Kidney tubule cell (primary cell): ENCODE data around the gene EXOC4.
"Not testable (repeated sequence)": the region's sequence is repeated elsewhere in the genome, so short reads cannot be mapped to it uniquely, and the experiment has no call there.

Experiments
- DNase-seq: peaks from one replicate; pipeline ENCODE4 v3.0.0-alpha.2; 2018; ENCODE audit warnings: low spot score

EXOC4 gene

DNA sequence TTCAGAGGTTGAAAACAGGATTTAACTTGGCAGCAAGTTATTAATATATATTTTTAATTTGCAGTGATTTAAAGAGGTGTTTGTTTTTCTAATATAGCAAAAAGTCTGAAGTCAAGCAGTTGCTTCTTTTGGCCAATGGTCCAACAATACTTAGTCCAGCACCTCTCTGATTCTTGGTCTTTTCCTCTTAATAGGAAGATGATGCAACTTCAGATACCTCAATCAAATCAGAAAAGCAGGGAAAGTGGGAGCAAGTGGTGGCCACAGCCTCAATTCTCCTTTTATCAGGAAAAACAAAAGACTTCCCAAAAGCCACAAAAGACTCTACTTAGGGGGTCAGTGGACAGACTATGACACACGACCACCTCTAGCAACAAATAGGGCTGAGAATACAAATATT, 740.7 kb downstream of the EXOC4 start:
- DNase-seq = no peak

DNA sequence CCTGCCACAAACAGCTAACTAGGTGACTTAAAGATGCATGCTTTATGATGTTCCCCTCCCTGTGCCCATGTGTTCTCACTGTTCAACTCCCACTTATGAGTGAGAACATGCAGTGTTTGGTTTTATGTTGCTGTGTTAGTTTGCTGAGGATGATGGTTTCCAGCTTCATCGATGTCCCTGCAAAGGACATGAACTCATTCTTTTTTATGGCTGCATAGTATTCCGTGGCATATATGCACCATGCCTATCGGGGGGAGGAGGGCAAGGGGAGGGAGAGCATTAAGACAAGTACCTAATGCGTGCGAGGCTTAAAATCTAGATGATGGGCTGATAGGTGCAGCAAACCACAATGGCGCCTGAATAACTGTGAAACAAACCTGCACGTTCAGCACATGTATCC, 741.2 kb downstream of the EXOC4 start:
- not testable (repeated sequence) for DNase-seq

DNA sequence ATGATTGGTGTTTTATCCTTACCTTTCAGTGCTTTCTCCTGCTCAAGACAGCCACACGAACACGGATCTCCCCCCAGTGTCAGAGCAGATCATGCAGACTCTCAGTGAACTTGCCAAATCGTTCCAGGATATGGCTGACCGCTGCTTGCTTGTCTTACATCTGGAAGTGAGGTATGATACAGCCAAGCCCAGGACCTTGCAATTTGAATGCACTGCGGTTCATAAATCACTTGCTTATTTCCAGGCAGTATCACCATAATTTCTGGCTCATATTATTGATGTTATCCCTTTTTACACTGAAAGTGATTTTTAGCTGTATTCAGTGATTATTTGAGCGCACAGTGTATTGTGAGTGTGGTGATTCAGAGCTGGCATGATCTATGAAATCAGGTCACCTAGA, 744.6 kb downstream of the EXOC4 start:
- no peak for DNase-seq

DNA sequence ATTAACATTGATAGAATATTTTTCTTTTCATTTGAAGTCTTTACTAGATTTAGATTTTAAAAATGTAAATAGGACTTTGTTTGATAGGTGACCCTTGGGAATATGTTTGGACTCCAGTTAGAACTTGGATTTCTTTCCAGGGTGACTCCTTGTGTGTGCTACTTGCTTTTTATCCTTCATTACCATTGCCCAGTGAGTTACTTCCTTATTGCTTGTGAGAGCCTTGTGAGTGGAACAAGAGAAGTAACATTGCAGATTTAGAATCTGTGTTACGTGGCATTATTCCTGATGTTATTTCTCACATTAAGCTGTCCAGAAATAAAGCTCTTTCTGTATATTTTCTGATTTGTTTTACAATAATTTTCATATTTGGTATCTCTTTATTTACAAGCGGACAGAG, 746.3 kb downstream of the EXOC4 start:
- DNase-seq = no peak

DNA sequence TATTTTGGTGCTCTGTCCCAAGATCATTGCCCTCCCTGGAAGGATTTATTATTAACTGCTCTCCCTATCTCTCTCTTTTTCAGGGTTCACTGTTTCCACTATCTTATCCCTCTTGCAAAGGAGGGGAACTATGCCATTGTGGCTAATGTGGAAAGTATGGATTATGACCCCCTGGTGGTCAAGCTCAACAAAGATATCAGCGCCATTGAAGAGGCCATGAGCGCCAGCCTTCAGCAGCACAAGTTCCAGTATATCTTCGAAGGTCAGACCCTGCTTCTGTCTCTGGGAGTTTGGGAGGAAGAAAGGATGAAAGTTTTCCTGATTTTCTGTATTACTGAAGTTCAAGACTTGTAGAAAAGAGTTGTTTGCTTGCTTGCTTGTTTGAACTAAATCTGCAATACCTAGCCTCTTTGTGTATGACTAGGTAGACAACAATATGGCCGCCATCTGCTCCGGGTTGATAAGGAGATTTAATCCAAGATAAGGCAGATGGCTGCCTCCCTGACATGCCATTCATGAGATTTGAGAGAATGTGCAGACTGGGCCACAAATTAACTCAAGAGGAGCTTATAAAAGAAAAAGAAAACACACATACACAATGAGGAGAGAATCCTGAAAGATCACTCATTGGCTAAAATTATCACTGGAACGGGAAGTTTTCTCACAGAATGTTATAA, 752.1 kb downstream of the EXOC4 start:
- DNase-seq = no peak

DNA sequence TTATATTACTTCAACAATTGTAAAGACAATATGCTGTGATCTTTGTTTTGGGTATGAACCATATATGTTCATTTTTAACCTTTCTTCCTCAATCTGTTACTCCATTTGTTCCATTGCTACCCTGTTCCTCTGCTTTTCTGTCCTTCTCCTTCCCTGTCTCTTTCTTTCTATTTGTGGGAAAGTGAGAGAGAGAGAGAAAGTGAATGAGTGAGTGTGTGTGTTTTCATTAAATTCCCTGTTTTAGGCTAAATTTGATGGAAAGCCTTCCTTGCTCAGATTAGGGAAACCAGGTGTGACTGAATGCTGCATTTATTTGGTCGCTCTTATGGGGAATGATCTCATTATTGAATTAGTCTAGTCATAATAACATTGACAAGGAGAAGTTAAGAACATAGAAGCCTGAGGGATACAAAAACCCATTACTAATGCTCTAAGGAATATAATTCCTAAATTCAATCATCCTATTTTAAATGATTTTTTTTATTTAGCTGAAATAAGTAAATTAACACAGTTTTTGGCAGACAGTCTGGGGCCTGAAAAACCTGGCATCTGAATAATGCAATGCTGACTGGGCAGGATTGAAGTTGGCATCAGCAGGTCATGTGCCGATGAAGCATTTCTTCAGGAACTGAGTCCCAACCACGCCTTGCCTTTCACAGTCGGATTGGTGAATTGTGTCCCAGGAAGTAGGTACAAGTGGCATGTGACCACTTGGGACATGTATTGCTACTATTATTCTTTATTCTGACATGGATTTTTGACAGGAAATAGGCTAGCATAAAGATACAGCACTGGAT, 756.6 kb downstream of the EXOC4 start:
- peak; percentile 24 for DNase-seq

DNA sequence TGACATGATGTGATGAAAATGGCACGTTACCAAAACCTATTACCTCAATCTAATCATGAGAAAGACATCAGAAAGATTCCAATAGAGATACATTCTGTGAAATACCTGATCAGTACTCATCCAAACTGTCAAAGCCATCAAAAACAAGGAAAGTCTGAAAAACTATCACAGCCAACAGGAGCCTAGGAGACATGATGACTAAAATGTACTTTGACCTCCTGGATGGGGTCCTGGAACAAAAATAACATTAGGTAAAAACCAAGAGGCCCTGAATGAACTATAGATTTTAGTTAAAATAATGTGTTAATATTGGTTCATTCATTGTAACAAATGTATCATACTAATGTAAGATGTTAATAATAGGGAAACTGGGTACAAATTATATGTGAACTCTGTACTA, 760.4 kb downstream of the EXOC4 start:
- no peak for DNase-seq

DNA sequence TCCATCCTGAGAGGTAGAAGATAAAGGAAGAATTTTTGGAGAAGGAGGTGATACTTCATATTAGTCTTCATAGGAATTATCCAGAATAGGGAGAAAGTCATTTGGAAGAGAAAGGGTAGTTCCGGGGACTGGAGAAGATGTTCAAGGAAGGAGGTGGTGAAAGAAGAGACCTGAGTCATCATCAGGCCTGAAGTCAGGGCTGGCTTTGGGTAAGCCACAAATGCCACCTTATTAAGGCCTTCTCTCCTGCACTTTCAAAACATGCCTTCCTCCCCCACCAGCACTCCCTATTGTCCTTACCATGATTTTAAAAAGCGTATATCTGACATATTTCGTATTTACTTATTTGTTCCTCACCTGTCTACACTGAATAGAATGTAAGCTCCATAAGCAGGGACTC, 762.1 kb downstream of the EXOC4 start:
- DNase-seq = peak; percentile 8

DNA sequence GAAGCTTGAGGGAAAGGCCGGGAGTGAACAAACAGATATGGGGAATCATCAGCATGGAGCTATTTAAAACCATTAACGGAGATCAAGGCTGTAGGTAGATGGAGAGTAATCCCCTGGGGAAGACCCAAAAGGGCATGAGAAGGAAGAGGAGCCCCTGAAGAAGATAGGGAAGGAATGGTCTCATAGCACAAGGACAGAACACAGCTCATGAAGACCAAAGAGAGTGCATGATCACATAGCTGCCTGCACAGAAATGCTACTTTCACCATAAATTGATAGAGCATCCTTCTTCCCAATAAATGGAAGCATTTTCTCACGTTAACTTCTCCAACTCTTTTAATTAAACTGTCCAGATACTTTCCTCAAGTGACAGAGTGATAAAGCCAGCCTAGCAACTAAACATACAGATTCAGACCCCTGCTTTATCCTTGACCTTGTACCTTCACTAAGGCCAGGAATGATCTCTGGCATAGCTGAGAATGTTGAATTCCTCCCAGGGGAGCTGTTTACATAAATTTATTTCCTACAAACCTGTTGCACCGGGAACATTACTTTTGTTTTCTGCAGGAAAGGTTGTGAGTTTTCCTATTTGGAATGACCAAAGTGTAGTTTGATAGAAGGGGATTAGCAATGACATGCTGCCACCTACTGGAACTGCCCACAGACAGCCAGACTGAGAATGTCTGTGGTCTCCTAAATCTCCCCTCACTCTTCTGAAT, 763.5 kb downstream of the EXOC4 start:
- DNase-seq = peak; percentile 31

DNA sequence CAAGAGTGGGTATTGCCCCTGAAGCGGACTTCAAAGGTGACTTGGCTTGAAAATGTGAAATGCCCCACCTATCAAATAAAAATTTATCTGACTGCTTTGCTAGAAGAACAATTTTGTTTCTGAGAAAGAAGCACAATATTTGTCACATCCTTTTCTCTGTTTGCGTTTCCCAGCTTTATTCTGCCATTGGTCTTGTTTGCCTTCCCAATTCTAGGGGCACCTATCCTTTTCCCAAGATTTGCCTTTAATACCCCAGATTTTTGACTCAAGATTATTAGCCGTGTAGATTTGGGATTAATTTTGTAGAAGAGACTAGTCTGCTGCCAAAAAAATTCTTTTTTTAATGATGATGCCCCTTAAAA, 764.0 kb downstream of the EXOC4 start:
- DNase-seq = no peak

DNA sequence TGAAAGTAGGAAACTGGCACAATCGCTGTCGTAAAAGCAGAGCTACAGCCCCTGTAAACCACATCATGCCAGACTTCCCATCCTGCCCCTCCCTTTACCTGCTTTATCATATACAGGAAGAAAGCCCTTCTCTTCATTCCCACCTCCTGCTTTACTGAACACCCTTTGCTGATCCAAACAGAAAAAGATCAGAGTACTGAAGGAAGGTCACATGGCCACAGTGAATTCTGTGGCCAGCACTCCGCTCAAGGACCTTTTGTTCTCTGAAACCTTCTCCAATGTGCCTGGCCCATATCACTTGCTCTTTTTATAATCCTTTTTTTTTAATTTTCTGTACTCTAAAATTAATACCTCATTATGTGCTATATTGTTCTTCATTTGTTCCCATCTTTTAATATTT, 765.4 kb downstream of the EXOC4 start:
- DNase-seq = no peak

DNA sequence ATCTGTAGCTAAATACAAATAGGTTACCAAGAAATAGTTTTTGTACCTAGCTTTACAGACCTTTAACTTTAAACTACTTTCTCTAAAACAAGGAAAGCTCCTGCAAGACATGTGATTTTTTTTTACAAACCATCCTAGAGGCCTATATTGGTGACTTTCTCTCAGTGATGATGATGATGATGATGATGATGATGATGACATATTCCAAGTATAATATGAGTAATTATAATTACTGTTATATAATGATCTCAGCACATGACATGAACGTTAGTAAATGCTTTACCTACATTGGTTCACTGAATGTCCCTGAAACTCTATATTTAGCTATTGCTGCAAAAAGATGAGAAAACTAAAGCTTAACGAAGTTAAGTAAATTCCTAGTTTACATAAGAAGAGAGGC, 766.4 kb downstream of the EXOC4 start:
- DNase-seq = no peak

DNA sequence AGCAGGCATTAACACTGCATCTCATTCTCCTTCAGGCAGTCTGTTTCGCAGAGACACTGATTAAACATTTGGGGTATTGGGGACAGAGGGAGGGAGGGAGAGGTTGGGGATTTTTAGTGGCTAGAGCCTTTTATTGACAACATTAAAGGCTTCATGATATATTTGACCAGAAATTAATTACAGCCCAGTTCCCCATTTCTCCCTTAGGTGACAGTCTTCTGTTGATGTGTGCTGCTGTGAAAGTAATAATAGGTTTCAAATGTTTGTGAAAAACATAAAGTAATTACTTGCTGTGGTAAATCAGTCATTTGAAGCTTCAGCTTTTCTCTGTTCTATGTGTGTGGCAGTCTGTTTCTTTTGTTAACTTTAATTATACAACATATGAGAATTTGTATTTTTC, 769.0 kb downstream of the EXOC4 start:
- DNase-seq = no peak

DNA sequence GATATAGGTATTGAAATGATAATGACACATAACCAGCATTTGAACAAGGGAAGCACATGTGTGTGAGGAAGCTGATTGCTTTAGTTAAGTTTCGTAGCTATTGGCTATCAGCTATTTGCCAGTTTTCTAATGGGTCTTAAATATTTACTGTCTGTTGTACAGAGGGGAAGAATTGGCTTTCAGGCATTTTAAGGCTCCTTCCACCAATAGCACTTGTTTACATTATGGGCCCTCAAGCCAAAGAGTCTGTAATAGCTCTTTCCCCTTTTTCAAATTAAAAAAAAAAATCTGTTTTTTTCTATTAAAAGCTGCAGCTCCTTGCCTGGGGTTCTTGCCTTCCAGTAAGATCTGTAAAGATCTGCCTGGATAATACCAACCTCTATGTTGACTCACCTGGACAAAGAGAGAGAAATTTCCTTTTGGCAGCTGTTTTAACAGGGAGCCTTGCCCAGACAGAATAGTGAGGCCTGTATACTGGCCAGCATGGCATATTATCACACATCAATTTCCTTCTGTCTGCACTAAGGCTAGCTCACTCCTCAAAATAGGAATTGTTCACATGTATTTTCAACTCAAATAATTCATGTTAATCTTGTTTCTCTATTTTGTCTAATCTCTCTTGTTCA, 769.5 kb downstream of the EXOC4 start:
- DNase-seq = no peak

DNA sequence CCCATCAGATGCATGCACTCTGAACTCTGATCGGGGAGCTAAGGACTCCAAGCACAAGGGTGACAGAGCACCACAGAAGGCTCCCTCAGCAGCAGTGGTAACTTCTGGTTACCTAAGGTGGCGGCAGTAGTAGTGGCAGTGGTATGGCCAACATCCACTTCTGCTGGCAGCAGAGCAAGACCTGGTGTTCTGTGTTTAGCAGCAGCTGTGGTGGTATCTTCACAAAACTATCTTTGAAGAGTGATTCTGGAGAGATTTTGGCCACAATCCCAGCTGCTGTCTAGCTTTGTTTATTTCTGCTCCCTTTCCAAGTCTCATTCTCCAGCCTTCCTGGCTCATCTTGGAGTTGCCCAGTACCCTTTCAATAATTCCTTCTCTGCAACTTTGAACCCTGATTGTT, 771.9 kb downstream of the EXOC4 start:
- no peak for DNase-seq

DNA sequence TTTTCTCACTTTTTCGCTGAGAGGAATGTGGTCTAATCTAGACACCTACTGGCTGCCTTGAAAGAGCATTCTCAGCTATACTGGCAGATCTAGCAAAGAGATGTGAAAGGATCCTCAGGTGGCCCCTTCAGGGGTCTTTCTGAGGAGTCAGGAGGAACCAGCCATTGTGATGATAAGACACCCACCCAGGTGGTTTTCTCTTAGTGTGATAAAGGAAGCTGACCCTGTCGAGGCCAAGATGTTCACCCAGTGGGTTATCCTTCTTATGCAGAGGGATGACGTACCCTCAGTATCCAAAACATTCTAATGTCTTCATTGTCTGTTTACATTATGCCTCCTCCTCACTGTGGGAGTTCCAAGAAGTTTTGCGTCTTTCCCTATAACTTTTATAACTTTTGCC, 776.0 kb downstream of the EXOC4 start:
- no peak for DNase-seq

DNA sequence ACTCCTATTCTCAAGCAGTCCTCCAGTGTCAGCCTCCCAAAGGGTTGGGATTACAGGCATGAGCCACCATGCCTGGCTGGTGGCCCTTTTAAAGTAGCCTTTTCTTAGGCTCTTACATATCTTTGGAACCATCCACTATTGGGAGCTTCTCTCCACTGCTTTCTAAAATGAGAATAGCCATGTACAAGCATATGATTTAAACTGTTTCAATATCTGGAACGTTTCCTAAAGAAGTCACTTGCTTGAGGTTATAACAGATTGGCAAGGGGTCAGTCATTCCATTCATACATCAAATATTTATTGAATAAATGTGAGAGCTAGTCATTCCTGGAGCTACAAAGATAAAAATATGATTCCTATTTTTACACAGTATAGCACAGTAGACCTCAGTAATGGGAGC, 776.9 kb downstream of the EXOC4 start:
- no peak for DNase-seq

DNA sequence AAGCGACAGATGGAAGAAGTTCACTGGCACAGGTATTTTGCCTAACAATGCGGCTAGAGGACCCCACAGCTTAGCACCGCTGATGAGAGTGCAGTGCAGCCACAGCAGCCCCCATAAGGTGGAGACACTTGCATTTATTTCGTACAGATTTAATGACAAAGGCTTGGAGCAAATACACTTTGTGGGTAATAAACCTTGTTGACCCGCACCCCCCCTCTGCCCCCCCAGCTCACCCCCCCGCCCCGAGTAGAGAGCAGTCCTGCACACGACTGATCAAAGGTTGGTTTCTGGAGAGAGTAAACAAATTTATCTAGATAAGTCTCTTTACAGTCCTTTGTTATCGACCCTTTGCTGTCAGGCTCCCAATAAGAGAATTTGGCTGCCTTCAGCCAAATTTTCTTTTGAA, 777.6 kb downstream of the EXOC4 start:
- no peak for DNase-seq

DNA sequence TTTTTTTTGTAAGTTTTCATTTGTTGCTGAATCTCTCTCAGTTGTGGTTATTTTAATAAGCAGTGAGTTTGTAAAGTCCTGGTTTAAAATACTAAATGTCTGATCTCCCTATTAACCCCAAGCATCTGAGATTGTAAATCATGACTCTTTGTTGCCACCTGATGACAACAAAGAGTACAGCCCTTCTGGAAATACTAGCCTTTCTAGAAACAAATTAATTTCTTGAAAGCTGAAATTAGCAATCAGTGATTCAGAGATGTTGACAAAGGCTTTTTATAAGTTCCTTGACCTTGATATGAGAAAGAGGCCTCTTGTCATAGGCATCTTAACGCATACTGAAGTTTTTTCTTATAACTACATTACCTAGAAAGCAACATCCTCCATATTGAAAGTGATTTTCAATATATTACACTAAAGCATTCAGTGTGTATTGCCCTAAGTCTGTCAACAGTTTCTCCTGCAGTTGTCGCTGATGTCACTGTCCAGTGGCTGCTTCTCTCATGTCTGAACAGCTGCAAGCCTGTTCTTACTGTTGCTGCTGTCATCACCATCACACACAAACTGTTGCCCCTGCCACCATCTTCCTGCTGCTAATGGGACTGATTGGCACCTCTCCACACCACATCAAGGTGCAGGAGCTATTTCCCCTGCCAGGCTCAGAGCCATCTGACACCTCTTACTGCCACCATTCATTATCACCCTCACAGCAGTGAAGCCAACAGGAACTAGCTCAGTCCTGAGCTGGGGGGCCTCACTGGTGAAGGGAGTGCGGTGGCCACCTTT, 779.1 kb downstream of the EXOC4 start:
- no peak for DNase-seq

DNA sequence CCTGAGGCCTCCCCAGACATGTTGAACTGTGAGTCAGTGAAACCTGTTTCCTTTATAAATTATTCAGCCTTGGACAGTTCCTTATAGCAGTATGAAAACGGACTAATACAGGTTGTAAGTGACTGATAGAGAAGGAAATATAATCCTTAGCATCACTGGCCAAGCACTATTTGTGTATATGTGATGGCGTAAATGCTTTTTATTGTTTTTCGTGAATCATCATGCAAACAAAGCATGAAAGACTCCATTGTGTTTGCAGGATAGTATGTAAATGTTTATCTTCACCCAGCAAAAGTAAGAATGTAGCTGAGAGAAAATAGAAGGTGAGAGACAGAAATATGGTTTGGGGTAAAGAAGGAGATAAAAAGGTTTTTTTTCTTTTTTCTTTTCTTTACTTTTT, 781.8 kb downstream of the EXOC4 start:
- no peak for DNase-seq

DNA sequence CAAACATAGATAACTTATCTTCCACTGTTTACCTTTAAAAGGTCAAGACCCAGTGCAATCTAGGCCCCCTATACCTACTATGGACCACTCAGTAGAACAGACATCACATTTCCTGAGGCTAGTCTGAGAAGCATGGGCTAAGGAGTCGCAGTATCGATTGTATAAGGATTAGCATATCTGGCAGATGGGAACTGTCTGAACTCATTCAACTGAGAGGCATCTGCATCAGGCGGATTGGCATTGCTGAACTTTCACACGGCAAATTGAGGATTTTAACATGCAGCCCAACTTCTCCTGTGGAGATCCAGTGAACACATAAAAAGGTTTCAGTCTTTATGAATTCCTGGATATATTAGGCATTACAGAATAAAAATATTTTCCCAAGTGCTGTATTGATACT, 785.1 kb downstream of the EXOC4 start:
- DNase-seq = no peak

DNA sequence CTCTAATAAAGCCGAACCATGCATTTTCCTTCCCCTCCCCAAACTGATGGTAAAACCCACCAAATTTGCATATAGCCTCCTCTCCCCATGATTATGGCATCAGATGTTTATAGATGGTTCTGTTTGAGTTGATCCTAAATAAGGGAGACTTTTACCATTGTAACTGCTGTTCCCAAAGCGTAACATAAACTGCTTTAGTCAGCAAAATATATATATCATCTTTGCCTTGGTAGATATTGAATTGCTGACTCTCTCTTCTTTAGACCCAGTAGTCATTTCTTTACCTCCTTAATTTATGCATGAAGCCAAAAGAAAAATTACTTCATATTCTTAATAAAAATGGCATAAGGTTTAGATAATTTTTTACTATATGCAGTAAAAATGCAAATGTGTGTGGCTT, 788.1 kb downstream of the EXOC4 start:
- DNase-seq = no peak
